Suprapubic skin (tissue), 4 donors: ENCODE measurements around the gene ZDHHC13.

ENCODE experiments used
- CTCF ChIP-seq, 2 donors: fragments of 200-600 bp in 1 of 2; fragments of 450-650 bp in 1 of 2; sonication (generic) in 1 of 2; IDR thresholded peaks; one replicate each; pipeline ENCODE4 v1.5.1; 2016 to 2019; ENCODE audit warnings: antibody characterized with exemption in 2 of 2, mild to moderate bottlenecking in 1 of 2, moderate library complexity in 1 of 2
- EP300 ChIP-seq: sonication (generic); formaldehyde crosslinking; IDR thresholded peaks from one replicate; pipeline ENCODE4 v1.6.1; 2017; ENCODE audit warnings: antibody characterized with exemption
- POLR2A ChIP-seq, 2 donors: fragments of 450-650 bp; IDR thresholded peaks; one replicate each; pipeline ENCODE4 v1.6.1; 2017; ENCODE audit warnings: antibody characterized with exemption in 2 of 2, mild to moderate bottlenecking in 2 of 2, moderate library complexity in 2 of 2
- POLR2AphosphoS5 ChIP-seq, 3 donors: sonication (generic); formaldehyde crosslinking; IDR thresholded peaks; one replicate each; pipeline ENCODE4 v1.6.1; 2017; ENCODE audit warnings: antibody characterized with exemption in 3 of 3

GRCh38 chr11:19185036-19185435, 68.1 kb downstream of the ZDHHC13 start:
- TF ChIP-seq CTCF (IDR thresholded peaks at IDR 0.05) (no peak), POLR2A (IDR thresholded peaks at IDR 0.05) (no peak), POLR2AphosphoS5 (IDR thresholded peaks at IDR 0.05) (no peak), EP300 (no peak)
